SK-N-MC (cell line): ENCODE measurements around the gene COL5A2.

Source experiments
- EZH2 ChIP-seq: fragments of 200-600 bp; sonication (generic); IDR thresholded peaks from one replicate; pipeline ENCODE4 v1.6.1; 2017; ENCODE audit warnings: antibody characterized with exemption
- POLR2AphosphoS5 ChIP-seq: IDR thresholded peaks from 2 replicates; pipeline ENCODE4 v1.6.1; 2012; ENCODE audit warnings: mild to moderate bottlenecking, low read depth, low read length, borderline replicate concordance

DNA sequence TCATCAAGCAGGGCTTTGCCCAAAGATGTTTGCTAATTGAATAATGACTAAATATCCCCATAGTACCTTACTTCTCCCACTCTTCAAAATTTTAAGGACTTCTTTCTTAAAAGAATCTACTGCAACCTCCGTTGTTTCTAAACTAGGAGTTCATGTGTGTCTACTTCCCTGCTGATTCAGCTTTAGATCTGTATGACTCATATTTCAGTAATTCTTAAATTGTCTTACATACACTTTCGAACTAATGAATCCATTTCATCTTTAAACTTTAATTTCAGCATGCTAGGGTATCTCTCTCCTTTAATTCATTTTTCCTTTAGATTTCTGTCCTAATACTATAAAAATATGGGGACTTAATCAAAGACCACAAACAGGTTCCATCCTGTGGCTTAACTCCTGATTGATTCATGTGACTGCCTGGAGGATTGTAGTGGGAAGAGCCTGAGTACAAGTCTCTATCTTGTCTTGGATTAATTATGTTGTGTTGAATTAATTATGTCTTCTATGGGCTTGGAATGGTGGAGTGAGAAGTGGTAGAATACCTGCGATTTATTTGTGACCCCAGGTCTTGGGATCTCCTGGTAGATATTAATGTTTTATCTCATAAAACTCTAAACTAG lies 24.9 kb upstream of the COL5A2 start:
- TF ChIP-seq EZH2 (no peak), POLR2AphosphoS5 (no peak)
